ENCODE results near the gene SLC7A9. TPM values are rescaled to one million over a fixed set of nuclear protein-coding genes. Genes with fewer than 3 reads are reported as not detected.

Gene SLC7A9
- total and polyA plus RNA-seq, 4 experiments from 2014 or later, result 0.86 to 1.5 TPM; not detected in 2

Other genes starting within 250 kb of the SLC7A9 start
- gene ANKRD27, start 194.6 kb downstream of the SLC7A9 start, total RNA-seq, result 10 to 100 TPM; 49.6 to 51.2 TPM
- 10 to 100 TPM; 16.0 to 29.9 TPM for gene ANKRD27, start 194.6 kb downstream of the SLC7A9 start, polyA plus RNA-seq
- gene RGS9BP, start 193.9 kb downstream of the SLC7A9 start, total RNA-seq, result under 1 TPM; 0.52 to 0.89 TPM
- under 1 TPM; 0.08 to 0.25 TPM for gene RGS9BP, start 193.9 kb downstream of the SLC7A9 start, polyA plus RNA-seq
- gene NUDT19, start 177.9 kb downstream of the SLC7A9 start, total RNA-seq, result 10 to 100 TPM; 10.5 to 10.6 TPM
- gene NUDT19, start 177.9 kb downstream of the SLC7A9 start, polyA plus RNA-seq, result 1 to 10 TPM; 2.0 to 5.4 TPM
- gene TDRD12, start 150.0 kb downstream of the SLC7A9 start, total RNA-seq, result 1 to 10 TPM in 1 of 2 experiments, under 1 TPM in 1; 0.93 to 1.9 TPM
- under 1 TPM; 0.20 to 0.37 TPM for gene TDRD12, start 150.0 kb downstream of the SLC7A9 start, polyA plus RNA-seq
- gene CEP89, start 102.2 kb upstream of the SLC7A9 start, total RNA-seq, result 10 to 100 TPM; 20.2 to 20.6 TPM
- gene CEP89, start 102.2 kb upstream of the SLC7A9 start, polyA plus RNA-seq, result 10 to 100 TPM in 1 of 2 donors, 1 to 10 TPM in 1; 4.9 to 15.5 TPM
- gene FAAP24, start 102.5 kb upstream of the SLC7A9 start, total RNA-seq, result 1 to 10 TPM; 1.3 to 1.8 TPM
- 1 to 10 TPM in 1 of 2 donors, under 1 TPM in 1; 0.78 to 2.3 TPM for gene FAAP24, start 102.5 kb upstream of the SLC7A9 start, polyA plus RNA-seq
- under 1 TPM; 0.14 to 0.20 TPM for gene RHPN2, start 195.1 kb upstream of the SLC7A9 start, total RNA-seq
- under 1 TPM in 1 of 2 donors, not detected in 1; 0.22 TPM for gene RHPN2, start 195.1 kb upstream of the SLC7A9 start, polyA plus RNA-seq
- gene GPATCH1, start 211.4 kb upstream of the SLC7A9 start, total RNA-seq, result 10 to 100 TPM; 15.5 to 16.7 TPM
- 1 to 10 TPM; 3.3 to 6.0 TPM for gene GPATCH1, start 211.4 kb upstream of the SLC7A9 start, polyA plus RNA-seq